Large intestine (tissue), 3 donors: Measurements from ENCODE around the gene KCNJ6. TPM values are rescaled to one million over a fixed set of nuclear protein-coding genes. Genes with fewer than 3 reads are reported as not detected.
A peak's percentile ranks its signal among the peaks of the same experiment; 100 is the strongest.

ENCODE experiments used
- DNase-seq, 2 donors: peaks; one replicate each; pipeline versions ENCODE4 v3.0.0 to v3.0.0-alpha.2; 2013
- H3K27ac ChIP-seq: one replicate; pipeline ENCODE4 v1.5.1; 2013; ENCODE audit warnings: low read length
- H3K27me3 ChIP-seq: 2 replicates; pipeline ENCODE4 v1.6.1; 2013; ENCODE audit warnings: low read length; ENCODE audit not compliant: control insufficient read depth, insufficient read depth
- H3K36me3 ChIP-seq: 2 replicates; pipeline ENCODE4 v1.6.1; 2013; ENCODE audit warnings: low read length; ENCODE audit not compliant: control insufficient read depth, insufficient read depth
- H3K4me1 ChIP-seq: one replicate; pipeline ENCODE4 v1.6.1; 2013; ENCODE audit warnings: low read length; ENCODE audit not compliant: control insufficient read depth, insufficient read depth
- H3K4me3 ChIP-seq: one replicate; pipeline ENCODE4 v1.5.1; 2013; ENCODE audit warnings: low read length
- H3K9me3 ChIP-seq: one replicate; pipeline ENCODE4 v1.6.1; 2013; ENCODE audit warnings: mild to moderate bottlenecking, low read depth, low read length, moderate library complexity; ENCODE audit not compliant: control insufficient read depth
- WGBS: methylation state at CpG from one replicate; pipeline ENCODE4 v1.1.5; 2013; ENCODE audit warnings: low lambda C conversion rate; ENCODE audit not compliant: insufficient coverage; 5-methylcytosine and 5-hydroxymethylcytosine counted together
- polyA plus RNA-seq: library from polyadenylated mRNA; unstranded; fragments of 120-200 nt; gene quantifications from one replicate; pipeline ENCODE4 v1.2.1, GENCODE V29; 2013

KCNJ6 gene
- polyA plus RNA-seq, 1 donor: 0.39 TPM

DNA sequence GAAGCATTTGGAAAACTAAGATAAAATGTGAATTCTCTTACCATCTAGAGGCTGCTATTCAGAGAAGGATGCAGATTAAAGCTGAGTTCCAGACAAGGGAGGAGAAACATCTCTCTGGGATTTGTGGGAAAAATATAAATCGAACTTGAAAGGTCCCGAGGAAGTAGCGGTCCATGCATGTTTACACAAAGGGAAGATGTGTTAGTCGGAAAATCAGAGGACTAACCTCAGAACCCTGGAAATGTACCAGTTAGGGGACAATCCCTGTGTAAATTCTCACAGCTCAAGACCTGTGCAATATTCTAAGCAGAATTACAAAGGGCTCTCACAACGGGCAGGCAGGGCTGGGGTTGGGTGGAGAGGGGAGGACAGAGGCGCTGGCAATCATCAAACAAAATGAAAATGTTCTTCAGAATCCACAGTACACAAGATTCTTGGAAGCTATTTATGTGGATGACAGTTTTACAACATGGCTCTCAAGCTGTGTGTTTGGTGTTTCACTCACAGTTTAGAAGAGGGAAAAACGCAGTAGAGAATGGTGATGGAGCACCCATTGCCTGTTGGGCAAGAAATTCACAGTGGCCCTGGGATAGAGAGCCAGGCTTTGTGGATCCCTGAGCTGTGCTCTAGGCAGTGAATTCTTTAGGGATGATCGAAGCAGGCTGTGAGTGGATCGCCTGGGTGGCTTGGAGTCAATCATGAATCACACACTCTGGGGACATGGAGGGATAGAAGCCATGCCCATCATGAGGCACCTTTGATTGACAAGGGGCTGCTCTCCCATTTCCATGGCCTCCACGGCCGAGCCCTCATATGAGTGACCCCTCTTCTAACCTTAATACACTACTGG is 47.6 kb downstream of the KCNJ6 start:
- WGBS: no CpG with 5 or more reads among the region's 11 CpGs
- H3K4me3 ChIP-seq: no peak overlapping the region
- no peaks in the 10 kb centered on the region for H3K4me1 ChIP-seq
- H3K27ac ChIP-seq: no peak overlapping the region
- no peaks in the 10 kb centered on the region for H3K27me3 ChIP-seq
- H3K9me3 ChIP-seq: no peaks in the 10 kb centered on the region
- no peaks in the 10 kb centered on the region for H3K36me3 ChIP-seq
- no peak for DNase-seq

DNA sequence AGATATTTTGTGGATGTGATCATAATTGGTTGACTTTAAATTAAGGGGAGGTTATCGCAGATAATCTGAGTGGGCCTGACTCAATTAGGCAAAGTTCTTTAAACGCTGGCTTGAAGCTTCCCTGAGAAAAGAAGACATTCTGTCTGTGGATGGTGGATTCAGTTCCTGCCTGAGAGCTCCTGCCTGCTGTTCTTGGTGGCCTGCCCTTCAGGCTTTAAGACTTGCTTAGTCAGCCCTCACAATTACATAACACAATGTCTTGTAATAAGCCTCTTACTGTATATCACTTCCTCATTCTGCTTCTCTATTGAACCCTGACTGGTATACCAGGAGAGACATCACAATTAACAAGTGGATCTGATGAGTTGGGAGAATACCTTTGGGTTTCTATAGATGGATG is 50.2 kb downstream of the KCNJ6 start:
- no peaks in the 10 kb centered on the region for H3K4me1 ChIP-seq
- no peaks in the 10 kb centered on the region for H3K9me3 ChIP-seq
- no peak overlapping the region for H3K4me3 ChIP-seq
- WGBS: no CpG with 5 or more reads among the region's 2 CpGs
- H3K27me3 ChIP-seq: no peaks in the 10 kb centered on the region
- H3K27ac ChIP-seq: no peak overlapping the region
- H3K36me3 ChIP-seq: no peaks in the 10 kb centered on the region
- DNase-seq: peak in 1 of 2 donors; percentile 11

DNA sequence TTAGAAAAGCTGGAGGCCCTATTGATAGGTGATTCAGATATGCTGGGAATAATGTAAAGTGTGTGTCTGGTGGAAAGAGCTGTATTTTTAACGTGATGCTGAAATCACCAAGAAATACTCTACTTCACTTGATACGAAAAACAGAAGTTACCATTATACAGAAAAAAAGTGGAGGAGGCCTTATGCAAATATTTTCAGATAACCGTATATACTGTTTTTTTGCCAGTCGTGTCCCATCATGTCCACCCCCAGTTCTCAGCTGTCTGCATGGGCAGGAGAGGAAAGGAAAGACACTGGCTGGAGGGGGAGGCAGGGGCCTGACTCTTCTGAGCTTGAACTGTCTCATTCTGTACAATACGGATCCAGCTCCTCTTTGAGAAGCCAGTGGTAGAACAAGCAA is 51.1 kb downstream of the KCNJ6 start:
- Histone ChIP-seq H3K27ac (no peak overlapping the region), H3K4me1 (no peaks in the 10 kb centered on the region), H3K27me3 (no peaks in the 10 kb centered on the region), H3K9me3 (no peaks in the 10 kb centered on the region), H3K36me3 (no peaks in the 10 kb centered on the region), H3K4me3 (no peak overlapping the region)
- WGBS: 78% methylated on average over 3 of the region's 5 CpGs
- DNase-seq: no peak

DNA sequence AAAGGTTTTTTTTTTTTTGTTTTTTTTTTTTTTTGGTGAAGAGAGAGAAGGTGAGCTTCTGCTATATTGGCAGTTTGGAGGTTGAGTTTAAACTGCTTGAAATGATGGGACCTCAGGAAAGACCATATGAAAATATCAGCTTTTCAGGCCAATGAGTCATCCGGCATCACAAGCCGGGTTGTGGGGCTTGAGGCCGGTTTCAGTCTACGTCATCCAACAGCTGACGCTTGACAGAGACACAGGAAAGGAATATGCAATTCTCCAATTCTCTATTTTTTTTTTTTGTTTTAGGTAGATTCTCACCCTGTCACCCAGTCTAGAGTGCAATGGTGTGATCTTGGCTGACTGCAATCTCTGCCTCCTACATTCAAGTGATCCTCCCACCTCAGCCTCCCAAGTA is 52.4 kb downstream of the KCNJ6 start:
- DNase-seq: no peak
- no peaks in the 10 kb centered on the region for H3K9me3 ChIP-seq
- no CpG with 5 or more reads among the region's 5 CpGs for WGBS

DNA sequence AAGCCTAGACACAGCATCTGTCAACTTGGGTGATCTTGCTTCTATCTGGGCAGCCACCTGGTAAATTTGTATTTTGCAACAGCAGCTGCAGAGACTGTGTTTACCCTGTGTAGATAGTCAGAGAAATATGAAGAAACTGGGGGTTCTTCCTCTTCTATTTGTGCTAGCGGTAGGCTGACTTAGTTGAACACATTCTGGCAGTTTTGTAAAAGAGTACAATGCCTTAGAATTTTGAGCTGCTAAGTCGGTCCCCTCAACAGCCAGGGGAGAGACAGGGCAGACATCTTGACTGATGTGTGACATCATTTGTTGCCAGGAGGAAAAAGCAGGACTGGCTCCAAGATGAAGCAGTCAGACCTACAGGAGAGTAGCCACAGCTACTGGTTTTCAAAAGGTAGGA is 53.7 kb downstream of the KCNJ6 start:
- no peaks in the 10 kb centered on the region for H3K4me1 ChIP-seq
- H3K27me3 ChIP-seq: no peaks in the 10 kb centered on the region
- peak in 1 of 2 donors; percentile 22 for DNase-seq
- no peak overlapping the region for H3K27ac ChIP-seq
- no peak overlapping the region for H3K4me3 ChIP-seq
- no peaks in the 10 kb centered on the region for H3K36me3 ChIP-seq
- WGBS: no CpG with 5 or more reads among the region's 2 CpGs
- no peaks in the 10 kb centered on the region for H3K9me3 ChIP-seq

More for the DNA sequence above, 52.4 kb downstream of the KCNJ6 start:
- H3K27me3 ChIP-seq: no peaks in the 10 kb centered on the region
- H3K4me1 ChIP-seq: no peaks in the 10 kb centered on the region
- no peaks in the 10 kb centered on the region for H3K36me3 ChIP-seq
- no peak overlapping the region for H3K27ac ChIP-seq
- no peak overlapping the region for H3K4me3 ChIP-seq

DNA sequence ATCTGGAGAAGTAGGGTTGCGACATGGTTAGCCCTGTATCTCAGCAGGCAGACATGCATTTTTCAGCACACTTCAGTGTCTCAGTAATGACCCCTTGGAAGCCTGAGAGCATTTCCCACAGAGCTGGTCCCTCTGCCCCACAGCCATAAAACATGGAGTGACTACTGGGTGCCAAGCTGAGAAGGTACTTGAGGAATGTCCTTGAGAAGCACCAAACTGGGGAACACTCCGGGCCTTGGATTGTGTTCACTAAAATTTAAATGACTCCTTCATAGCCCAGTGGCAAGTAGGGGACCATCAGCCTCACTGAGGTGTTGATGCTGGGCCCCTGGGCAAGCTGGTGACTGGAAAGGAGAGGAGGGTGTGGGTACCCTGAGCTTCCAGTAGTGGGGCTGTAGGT is 54.7 kb downstream of the KCNJ6 start:
- no peak overlapping the region for H3K27ac ChIP-seq
- H3K4me3 ChIP-seq: no peak overlapping the region
- H3K27me3 ChIP-seq: no peaks in the 10 kb centered on the region
- H3K36me3 ChIP-seq: no peaks in the 10 kb centered on the region
- H3K9me3 ChIP-seq: no peaks in the 10 kb centered on the region
- no CpG with 5 or more reads among the region's 2 CpGs for WGBS
- no peak for DNase-seq
- H3K4me1 ChIP-seq: no peaks in the 10 kb centered on the region

DNA sequence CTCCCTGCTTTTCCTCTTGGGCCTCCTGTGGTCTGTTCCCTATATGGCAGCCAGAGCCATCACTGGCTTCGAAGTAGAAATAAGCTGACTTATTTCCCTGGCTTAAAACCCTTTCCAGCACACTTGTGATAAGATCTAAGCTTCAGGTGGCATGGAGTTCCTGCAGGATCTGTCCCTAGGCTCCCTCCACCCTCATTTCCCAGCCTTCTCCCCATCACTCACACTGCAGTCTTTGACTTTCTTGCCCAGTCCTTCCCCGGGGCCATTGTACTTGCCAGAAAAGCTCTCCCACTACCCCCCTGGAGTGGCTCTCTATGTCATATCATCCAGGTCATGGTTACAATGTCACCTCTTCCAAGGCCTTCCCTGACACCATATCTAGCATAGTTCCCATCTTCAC is 55.8 kb downstream of the KCNJ6 start:
- no CpG with 5 or more reads among the region's 2 CpGs for WGBS
- no peak overlapping the region for H3K4me3 ChIP-seq
- H3K36me3 ChIP-seq: no peaks in the 10 kb centered on the region
- H3K27ac ChIP-seq: no peak overlapping the region
- H3K27me3 ChIP-seq: no peaks in the 10 kb centered on the region
- H3K4me1 ChIP-seq: no peaks in the 10 kb centered on the region
- H3K9me3 ChIP-seq: no peaks in the 10 kb centered on the region
- no peak for DNase-seq

DNA sequence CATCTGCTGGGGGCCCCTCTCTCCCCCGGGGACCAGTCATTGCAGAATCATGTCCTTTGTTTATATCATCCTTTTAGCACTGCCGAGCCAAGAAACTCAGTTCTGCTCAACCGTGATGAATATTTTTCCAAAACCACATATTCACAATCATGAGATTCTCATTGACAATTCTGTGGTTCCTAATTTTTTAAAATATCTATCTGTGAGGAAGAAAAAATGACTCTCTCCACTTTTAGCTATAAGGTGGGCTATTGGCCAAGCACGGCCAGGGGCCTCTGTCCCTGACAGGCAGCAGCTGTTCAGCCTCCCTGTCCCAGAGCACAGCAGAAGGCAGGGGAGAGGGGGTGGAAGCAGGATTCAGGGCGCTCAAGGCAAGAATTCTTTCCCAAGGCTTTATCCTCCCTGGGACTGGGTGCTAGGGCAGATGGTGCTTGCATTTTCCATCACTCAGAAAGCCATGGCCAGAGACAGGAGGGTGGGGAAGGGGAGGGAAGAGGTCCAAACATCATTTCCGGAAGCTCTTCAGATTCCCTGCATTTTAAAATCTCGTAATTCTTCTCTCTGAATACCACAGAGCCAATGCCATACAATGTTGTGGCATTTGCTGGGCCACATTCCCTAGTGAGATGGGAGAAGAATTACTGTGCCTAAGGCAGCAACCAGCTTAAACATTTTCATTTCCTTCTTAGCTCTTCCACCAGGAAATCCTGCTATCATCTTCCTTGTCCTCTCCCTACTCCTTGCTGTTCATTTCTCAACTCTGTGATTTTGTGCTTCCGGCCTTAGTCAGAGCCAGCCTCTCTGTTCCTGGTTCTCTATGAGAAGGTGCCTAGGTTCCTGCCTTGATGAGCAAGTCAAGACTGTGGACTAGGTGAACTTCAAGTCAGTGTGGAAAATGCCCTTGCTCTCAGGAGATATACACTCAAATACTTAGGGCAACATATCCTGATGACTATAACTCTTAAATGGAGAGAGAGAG is 60.3 kb downstream of the KCNJ6 start:
- no peak overlapping the region for H3K4me3 ChIP-seq
- H3K4me1 ChIP-seq: no peaks in the 10 kb centered on the region
- H3K9me3 ChIP-seq: no peaks in the 10 kb centered on the region
- H3K36me3 ChIP-seq: no peaks in the 10 kb centered on the region
- 79% methylated on average over 3 of the region's 8 CpGs for WGBS
- H3K27ac ChIP-seq: no peak overlapping the region
- no peak for DNase-seq
- H3K27me3 ChIP-seq: no peaks in the 10 kb centered on the region

DNA sequence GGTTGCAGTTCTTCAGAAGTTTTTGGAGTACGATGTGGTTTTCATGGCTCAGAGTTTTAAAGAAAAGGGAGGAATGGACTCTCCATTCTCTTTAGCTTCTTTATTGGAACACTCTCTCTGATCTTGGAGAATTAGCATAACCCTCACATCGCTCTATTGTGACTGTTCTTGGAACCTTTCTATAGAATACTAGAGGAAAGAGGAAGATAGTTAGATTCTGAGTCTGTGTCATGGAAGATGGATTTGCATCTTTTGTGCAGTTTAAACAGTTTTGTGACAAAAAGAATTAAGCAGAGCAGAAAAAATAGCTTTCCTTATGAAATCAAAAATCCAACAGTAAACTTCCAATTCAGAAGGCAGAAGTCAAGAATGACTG is 61.0 kb downstream of the KCNJ6 start:
- Histone ChIP-seq H3K9me3 (no peaks in the 10 kb centered on the region), H3K27ac (no peak overlapping the region)

DNA sequence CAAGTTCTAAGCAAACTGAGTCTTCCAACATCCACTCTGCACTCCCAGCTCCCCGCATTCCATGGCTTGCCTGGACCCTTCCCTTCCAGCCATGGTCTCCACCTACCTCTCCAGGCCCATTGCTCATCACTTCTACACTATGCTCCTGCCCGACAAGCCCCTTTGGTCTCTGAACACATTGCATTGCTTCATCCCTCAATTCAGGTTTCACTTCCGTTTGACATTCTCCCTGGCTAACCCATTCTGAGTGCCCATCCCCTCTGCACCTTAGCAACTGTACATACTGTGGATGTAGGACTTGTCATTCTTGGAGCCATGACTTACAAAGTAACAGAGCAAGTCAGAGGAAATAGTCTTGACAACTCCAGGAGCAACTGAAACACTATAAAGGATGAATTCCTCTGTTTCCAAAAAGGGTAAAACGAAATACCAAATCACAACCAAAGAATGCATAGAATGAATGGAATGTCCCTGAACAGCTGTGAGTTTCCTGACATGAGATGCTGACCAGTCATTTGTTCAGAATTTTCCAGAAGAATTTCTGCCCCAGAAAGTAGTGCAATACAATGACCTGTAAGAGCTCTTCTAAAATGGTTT is 66.7 kb downstream of the KCNJ6 start:
- H3K4me3 ChIP-seq: no peak overlapping the region
- H3K9me3 ChIP-seq: no peaks in the 10 kb centered on the region
- DNase-seq: no peak
- H3K27me3 ChIP-seq: no peaks in the 10 kb centered on the region
- WGBS: 90% methylated on average over 2 of the region's 4 CpGs
- no peaks in the 10 kb centered on the region for H3K4me1 ChIP-seq
- no peaks in the 10 kb centered on the region for H3K36me3 ChIP-seq
- H3K27ac ChIP-seq: no peak overlapping the region

More for the DNA sequence above, 61.0 kb downstream of the KCNJ6 start:
- Histone ChIP-seq H3K27me3 (no peaks in the 10 kb centered on the region), H3K36me3 (no peaks in the 10 kb centered on the region), H3K4me3 (no peak overlapping the region), H3K4me1 (no peaks in the 10 kb centered on the region)
- no peak for DNase-seq
- WGBS: 100% methylated on average over 1 of the region's 2 CpGs
